SK-N-SH treated with all-trans-retinoic acid at 6 μM for 48 hours (cell line): ENCODE results near the gene CSF3R.

ENCODE experiments used
- ATAC-seq: fragments of 200-7000 bp; cut with Tn5 transposase; 3 replicates; pipeline ENCODE4 v1.9.1; 2020; ENCODE audit warnings: mild to moderate bottlenecking, moderate library complexity
- BACH2 ChIP-seq: fragments of 250-450 bp; sonication (Bioruptor Pico); IDR thresholded peaks from 2 replicates; pipeline ENCODE4 v1.9.0; 2021; ENCODE audit warnings: mild to moderate bottlenecking, borderline replicate concordance
- CREB5 ChIP-seq: fragments of 250-450 bp; sonication (Bioruptor Pico); IDR thresholded peaks from 2 replicates; pipeline ENCODE4 v1.5.1; 2020; ENCODE audit warnings: low read depth, mild to moderate bottlenecking, moderate library complexity
- CSDC2 ChIP-seq: fragments of 250-450 bp; sonication (Bioruptor Pico); IDR thresholded peaks from 2 replicates; pipeline ENCODE4 v1.5.0; 2020; ENCODE audit warnings: mild to moderate bottlenecking, moderate library complexity
- CSRNP3 ChIP-seq: fragments of 250-450 bp; sonication (Bioruptor Pico); IDR thresholded peaks from 2 replicates; pipeline ENCODE4 v1.5.1; 2021; ENCODE audit warnings: mild to moderate bottlenecking, moderate library complexity
- ESRRG ChIP-seq: fragments of 250-450 bp; sonication (Bioruptor Pico); IDR thresholded peaks from 2 replicates; pipeline ENCODE4 v1.6.1; 2021; ENCODE audit warnings: mild to moderate bottlenecking
- GLIS3 ChIP-seq: fragments of 250-450 bp; sonication (Bioruptor Pico); IDR thresholded peaks from 2 replicates; pipeline ENCODE4 v1.5.0; 2020; ENCODE audit warnings: mild to moderate bottlenecking, moderate library complexity
- ISL1 ChIP-seq: fragments of 250-450 bp; sonication (Bioruptor Pico); IDR thresholded peaks from 2 replicates; pipeline ENCODE4 v2.1.2; 2022; ENCODE audit warnings: mild to moderate bottlenecking, moderate library complexity
- OSR1 ChIP-seq: fragments of 250-450 bp; sonication (Bioruptor Pico); IDR thresholded peaks from 2 replicates; pipeline ENCODE4 v1.8.0; 2022; ENCODE audit warnings: moderate library complexity, mild to moderate bottlenecking, inconsistent platforms
- PATZ1 ChIP-seq: fragments of 250-450 bp; sonication (Bioruptor Pico); IDR thresholded peaks from 2 replicates; pipeline ENCODE4 v1.8.0; 2020; ENCODE audit warnings: mild to moderate bottlenecking, moderate library complexity, borderline replicate concordance
- POU6F1 ChIP-seq: fragments of 250-450 bp; sonication (Bioruptor Pico); IDR thresholded peaks from 2 replicates; pipeline ENCODE4 v1.8.0; 2021; ENCODE audit warnings: low read depth, mild to moderate bottlenecking, moderate library complexity, borderline replicate concordance
- SNAI2 ChIP-seq: fragments of 250-450 bp; sonication (Bioruptor Pico); IDR thresholded peaks from 2 replicates; pipeline ENCODE4 v1.5.0; 2020; ENCODE audit warnings: mild to moderate bottlenecking, moderate library complexity
- TCF4 ChIP-seq: fragments of 250-450 bp; sonication (Bioruptor Pico); IDR thresholded peaks from 2 replicates; pipeline ENCODE4 v1.8.0; 2021; ENCODE audit warnings: mild to moderate bottlenecking, moderate library complexity, borderline replicate concordance
- TSHZ2 ChIP-seq: fragments of 250-450 bp; sonication (Bioruptor Pico); IDR thresholded peaks from 2 replicates; pipeline ENCODE4 v1.5.0; 2020; ENCODE audit warnings: mild to moderate bottlenecking, moderate library complexity
- ZFP3 ChIP-seq: fragments of 250-450 bp; sonication (Bioruptor Pico); IDR thresholded peaks from 2 replicates; pipeline ENCODE4 v1.5.0; 2020; ENCODE audit warnings: mild to moderate bottlenecking, moderate library complexity
- ZFP30 ChIP-seq: fragments of 450-650 bp; formaldehyde crosslinking; IDR thresholded peaks from 2 replicates; pipeline ENCODE4 v1.5.0; 2022; ENCODE audit warnings: mild to moderate bottlenecking, moderate library complexity
- ZNF70 ChIP-seq: fragments of 450-650 bp; formaldehyde crosslinking; IDR thresholded peaks from 2 replicates; pipeline ENCODE4 v1.5.0; 2020; ENCODE audit warnings: mild to moderate bottlenecking, moderate library complexity
- ZNF8 ChIP-seq: fragments of 450-650 bp; formaldehyde crosslinking; IDR thresholded peaks from 2 replicates; pipeline ENCODE4 v1.5.0; 2020; ENCODE audit warnings: mild to moderate bottlenecking, moderate library complexity

The CSF3R gene

GRCh38 chr1:36420836-36421317 is 61.8 kb downstream of the CSF3R start (continued):
- TF ChIP-seq TSHZ2 (CRISPR knock-in tag) (no peak), PATZ1 (no peak)
- TF ChIP-seq, all 23 proteins: peak for 0

- TF ChIP-seq SNAI2 (no peak), ESRRG (CRISPR knock-in tag) (no peak), PATZ1 (no peak), ZNF8 (CRISPR knock-in tag) (no peak), TCF4 (CRISPR knock-in tag) (no peak), GLIS3 (no peak), ISL1 (CRISPR knock-in tag) (no peak), ZNF70 (CRISPR knock-in tag) (no peak), BACH2 (no peak), ZFP3 (CRISPR knock-in tag) (no peak), OSR1 (CRISPR knock-in tag) (no peak), CREB5 (CRISPR knock-in tag) (no peak), POU6F1 (no peak)
Measured at GRCh38 chr1:36420409-36420808, 62.3 kb downstream of the CSF3R start.

GRCh38 chr1:36419569-36419968 is 63.1 kb downstream of the CSF3R start:
- TF ChIP-seq CSDC2, result no peak
- TF ChIP-seq CSRNP3 (CRISPR knock-in tag), result no peak
- TF ChIP-seq ZNF8 (CRISPR knock-in tag), result no peak
- no peak for TF ChIP-seq BACH2
- TF ChIP-seq ZFP30, result no peak
- TF ChIP-seq, all 23 proteins: peak for 0

More at GRCh38 chr1:36420409-36420808, 62.3 kb downstream of the CSF3R start:
- ATAC-seq, result no peak

GRCh38 chr1:36419140-36419539 is 63.6 kb downstream of the CSF3R start:
- TF ChIP-seq POU6F1 (no peak), ZFP30 (no peak), SNAI2 (no peak)
- ATAC-seq, result no peak

More at GRCh38 chr1:36419569-36419968, 63.1 kb downstream of the CSF3R start:
- no peak for ATAC-seq
